Measurements from ENCODE around the gene CACNA2D1. TPM values are rescaled to one million over a fixed set of nuclear protein-coding genes. Genes with fewer than 3 reads are reported as not detected.

CACNA2D1 gene
- total and polyA plus RNA-seq, 9 of the 15 experiments (the other 6 are each of a cell fraction or from before 2014, with no cell fraction given) = 0.49 TPM; not detected in 8

GRCh38 chr7:82335001-82335400, 108.6 kb downstream of the CACNA2D1 start (continued):
- no peak for TF ChIP-seq ZBTB33 (CRISPR knock-in tag; IDR thresholded peaks at IDR 0.05)
- no peak for TF ChIP-seq NFATC3 (IDR thresholded peaks at IDR 0.05)
- TF ChIP-seq HMGN3 (IDR thresholded peaks at IDR 0.05; ENCODE audit: borderline replicate concordance, extremely low read depth, insufficient read length, low read depth, low read length) = no peak
- no peak for TF ChIP-seq ZNF507 (tag; conservative IDR thresholded peaks at IDR 0.05)
- no peak for TF ChIP-seq MYBL2 (IDR thresholded peaks at IDR 0.05; ENCODE audit: low read depth)
- no peak for TF ChIP-seq MYBL2 (CRISPR knock-in tag; IDR thresholded peaks at IDR 0.05; ENCODE audit: borderline replicate concordance)

- H3K27ac ChIP-seq (ENCODE audit: extremely low read depth, low read depth, low read length) = no peak overlapping the region
- H3K79me2 ChIP-seq (ENCODE audit: control insufficient read depth, insufficient read depth, low read length) = no peaks in the 10 kb centered on the region
- H3K9ac ChIP-seq (ENCODE audit: insufficient read depth in 1 of 2, low read depth in 2 of 2, low read length in 2 of 2) = no peak overlapping the region
- no peaks in the 10 kb centered on the region for H4K20me1 ChIP-seq (replicated peaks; ENCODE audit: control insufficient read depth, insufficient read depth, low read length)
- intact Hi-C loops (cut with micrococcal nuclease) (no loop called here), in situ Hi-C loops (cut with MboI) (no loop called here)
- no TSS peak for BruUV-seq (replicated peaks)
- ATAC-seq = no peak
- H2AFZ ChIP-seq (ENCODE audit: low read depth, low read length) = no peak overlapping the region
- no peaks in the 10 kb centered on the region for H3K27me3 ChIP-seq (ENCODE audit: control insufficient read depth in 2 of 2, insufficient read depth in 2 of 2, low read length in 2 of 2)
- POLR2A ChIA-PET = no interaction called here
- H3K9me3 ChIP-seq (replicated peaks; ENCODE audit: control insufficient read depth, insufficient read depth, low read depth, low read length) = 0 out of 2 replicates have a peak, but pooled peaks cover 2% of the 10 kb centered on the region
- DNase-seq (ENCODE audit: extremely low read depth in 1 of 4, low spot score in 3 of 4) = no peak
- CTCF ChIA-PET (ENCODE audit: low intra/inter-chr PET ratio) = no interaction called here
- H3K9me1 ChIP-seq (ENCODE audit: control insufficient read depth, insufficient read depth, low read length) = no peaks in the 10 kb centered on the region
- H3K4me1 ChIP-seq (replicated peaks in 1 of 2; ENCODE audit: control insufficient read depth in 2 of 2, insufficient read depth in 2 of 2, low read length in 2 of 2) = no peaks in the 10 kb centered on the region
- H3K4me3 ChIP-seq = no peak overlapping the region
- FAIRE-seq = no peak
- no peaks in the 10 kb centered on the region for H3K36me3 ChIP-seq (ENCODE audit: control insufficient read depth, insufficient read depth, low read length)
- no peak overlapping the region for H3K4me2 ChIP-seq (ENCODE audit: insufficient read depth, low read length)
- TF ChIP-seq ZNF740 (CRISPR knock-in tag; IDR thresholded peaks at IDR 0.05) (no peak), ZNF740 (tag; IDR thresholded peaks at IDR 0.05) (no peak), ZNF644 (tag; IDR thresholded peaks at IDR 0.05; ENCODE audit: low read depth) (no peak), E2F3 (CRISPR knock-in tag; IDR thresholded peaks at IDR 0.05) (no peak), TSHZ1 (CRISPR knock-in tag; IDR thresholded peaks at IDR 0.05) (no peak), SRSF9 (IDR thresholded peaks at IDR 0.05; ENCODE audit: borderline replicate concordance, low read depth, low read length) (no peak), E2F8 (IDR thresholded peaks at IDR 0.05; ENCODE audit: low read depth, partially characterized antibody) (no peak)
These were observed 112.3 kb downstream of the CACNA2D1 start for GRCh38 chr7:82331234-82331633.

All from K562 (cell line).